ENCODE data around the gene MTMR3. TPM values are rescaled to one million over a fixed set of nuclear protein-coding genes. Genes with fewer than 3 reads are reported as not detected.

The MTMR3 gene
- total and polyA plus RNA-seq, 5 donors = 9.5 to 38.0 (median 30.7) TPM

GRCh38 chr22:29887358-29887757 is 4.4 kb downstream of the MTMR3 start:
- Histone ChIP-seq H3K9me3 (ENCODE audit: control insufficient read depth, low read length) (no peaks in the 10 kb centered on the region), H3K27me3 (ENCODE audit: control insufficient read depth, insufficient read depth) (no peaks in the 10 kb centered on the region), H3K27ac (ENCODE audit: low read length) (no peak overlapping the region), H3K4me1 (ENCODE audit: control insufficient read depth, insufficient read depth, low read length) (peaks cover 3% of the 10 kb centered on the region), H3K4me3 (ENCODE audit: low read length) (no peak overlapping the region)
- ATAC-seq (no peak), DNase-seq (no peak)
- 44% methylated on average over 2 of the region's 2 CpGs for WGBS
- intact Hi-C loops (cut with DNase I) = loop anchor here in 1 of 4 donors (10.0 kb wide), 1 partner anchor 107 kb away; no protein-coding TSS in a partner anchor

DNA sequence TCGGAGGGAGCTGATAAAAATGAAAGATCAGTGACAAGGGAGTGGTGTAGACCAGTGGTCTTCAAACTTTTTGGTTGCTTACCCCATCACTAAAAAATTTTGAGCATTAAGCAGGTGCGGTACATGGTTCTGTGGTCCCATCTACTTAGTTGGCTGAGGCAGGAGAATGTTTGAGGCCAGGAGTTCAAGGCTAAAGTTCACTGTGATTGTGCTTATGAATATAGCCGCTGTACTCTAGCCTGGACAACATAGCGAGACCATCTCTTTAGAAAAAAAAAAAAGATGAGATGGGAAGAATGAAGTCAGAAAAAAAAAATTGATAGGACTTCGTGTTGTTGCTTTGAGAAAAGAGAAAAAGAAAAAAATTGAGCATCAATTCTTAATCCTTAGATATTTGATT is 7.8 kb downstream of the MTMR3 start:
- H3K9me3 ChIP-seq (ENCODE audit: control insufficient read depth, low read length) = no peaks in the 10 kb centered on the region
- H3K27ac ChIP-seq (ENCODE audit: low read length) = no peak overlapping the region
- peaks cover 7% of the 10 kb centered on the region for H3K4me1 ChIP-seq (ENCODE audit: control insufficient read depth, insufficient read depth, low read length)
- ATAC-seq (no peak), DNase-seq (no peak)
- H3K4me3 ChIP-seq (ENCODE audit: low read length) = no peak overlapping the region
- no peaks in the 10 kb centered on the region for H3K27me3 ChIP-seq (ENCODE audit: control insufficient read depth, insufficient read depth)
- WGBS = 93% methylated on average over 5 of the region's 5 CpGs
- intact Hi-C loops (cut with DNase I) = no loop called here

DNA sequence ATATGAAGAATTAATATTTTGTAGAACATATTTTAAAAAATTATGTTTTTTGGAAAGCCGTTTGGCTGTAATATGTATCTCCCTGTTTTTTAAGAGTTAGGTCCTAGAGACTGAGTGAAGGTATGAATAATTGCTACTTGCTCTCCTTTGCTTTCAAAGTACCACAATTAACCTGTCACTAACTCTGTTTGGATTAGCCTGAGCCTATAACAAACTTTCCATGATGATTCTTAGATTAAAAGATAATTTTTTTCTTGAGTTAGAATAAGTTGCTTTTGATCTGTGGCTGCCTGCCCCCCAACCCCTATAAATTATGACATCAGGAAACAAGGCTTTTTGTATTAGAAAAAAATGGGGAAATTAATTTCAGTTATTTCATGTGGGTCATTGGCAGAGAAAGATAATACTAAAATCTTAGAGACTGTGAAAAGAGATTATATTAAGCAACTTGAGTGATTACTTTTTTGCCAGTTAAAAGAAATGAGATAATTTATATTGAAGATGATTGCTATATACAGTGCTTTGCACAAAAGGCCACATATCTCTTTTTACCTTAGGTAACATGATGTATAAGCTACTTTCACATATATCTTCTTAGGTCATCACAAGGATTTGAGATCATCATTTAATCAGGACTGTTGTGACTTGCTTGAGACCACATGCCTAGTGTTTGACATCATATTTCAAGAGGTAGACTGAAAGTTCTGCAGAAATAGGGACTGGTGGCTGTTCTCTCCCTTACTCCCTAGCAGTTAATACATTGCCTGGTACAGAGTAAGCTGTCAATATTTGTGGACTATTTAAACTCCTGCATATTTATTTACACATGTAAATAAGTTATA is 9.6 kb downstream of the MTMR3 start:
- Histone ChIP-seq H3K9me3 (ENCODE audit: control insufficient read depth, low read length) (no peaks in the 10 kb centered on the region), H3K27ac (ENCODE audit: low read length) (no peak overlapping the region), H3K4me3 (ENCODE audit: low read length) (no peak overlapping the region), H3K27me3 (ENCODE audit: control insufficient read depth, insufficient read depth) (no peaks in the 10 kb centered on the region), H3K4me1 (ENCODE audit: control insufficient read depth, insufficient read depth, low read length) (peaks cover 7% of the 10 kb centered on the region)
- DNase-seq (no peak), ATAC-seq (no peak)
- intact Hi-C loops (cut with DNase I) = no loop called here
- WGBS = 77% methylated on average over 1 of the region's 1 CpG

- H3K4me3 ChIP-seq (ENCODE audit: low read length) = no peak overlapping the region
- no peaks in the 10 kb centered on the region for H3K27me3 ChIP-seq (ENCODE audit: control insufficient read depth, insufficient read depth)
- no peak for DNase-seq
- H3K27ac ChIP-seq (ENCODE audit: low read length) = no peak overlapping the region
- WGBS = 96% methylated on average over 1 of the region's 1 CpG
- peaks cover 10% of the 10 kb centered on the region for H3K4me1 ChIP-seq (ENCODE audit: control insufficient read depth, insufficient read depth, low read length)
- ATAC-seq = no peak
- intact Hi-C loops (cut with DNase I) = no loop called here
- H3K9me3 ChIP-seq (ENCODE audit: control insufficient read depth, low read length) = no peaks in the 10 kb centered on the region
Observed at GRCh38 chr22:29901354-29901753, 18.4 kb downstream of the MTMR3 start.

DNA sequence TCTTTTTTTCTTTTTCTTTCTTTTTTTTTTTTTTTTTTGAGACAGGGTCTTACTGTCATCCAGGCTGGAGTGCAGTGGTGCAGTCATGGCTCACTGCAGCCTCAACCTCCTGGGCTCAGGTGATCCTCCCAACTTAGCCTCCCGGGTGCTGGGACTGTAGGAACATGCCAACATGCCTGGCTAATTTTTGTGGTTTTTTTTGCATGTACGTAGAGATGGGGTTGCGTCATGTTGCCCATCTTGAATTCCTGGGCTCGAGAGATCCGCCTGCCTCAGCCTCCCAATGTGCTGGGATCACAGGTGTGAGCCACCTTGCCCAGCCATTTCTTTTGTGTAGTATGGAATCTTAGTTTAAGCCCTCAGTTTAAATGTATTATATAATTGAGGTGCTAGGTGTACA is 20.4 kb downstream of the MTMR3 start:
- H3K4me1 ChIP-seq (ENCODE audit: control insufficient read depth, insufficient read depth, low read length) = peaks cover 9% of the 10 kb centered on the region
- H3K27me3 ChIP-seq (ENCODE audit: control insufficient read depth, insufficient read depth) = no peaks in the 10 kb centered on the region
- no peak overlapping the region for H3K4me3 ChIP-seq (ENCODE audit: low read length)
- intact Hi-C loops (cut with DNase I) = no loop called here
- WGBS = 97% methylated on average over 5 of the region's 5 CpGs
- ATAC-seq (no peak), DNase-seq (no peak)
- no peaks in the 10 kb centered on the region for H3K9me3 ChIP-seq (ENCODE audit: control insufficient read depth, low read length)
- H3K27ac ChIP-seq (ENCODE audit: low read length) = no peak overlapping the region

- Histone ChIP-seq H3K27ac (ENCODE audit: low read length) (no peak overlapping the region), H3K4me3 (ENCODE audit: low read length) (no peak overlapping the region), H3K27me3 (ENCODE audit: control insufficient read depth, insufficient read depth) (no peaks in the 10 kb centered on the region), H3K9me3 (ENCODE audit: control insufficient read depth, low read length) (no peaks in the 10 kb centered on the region), H3K4me1 (ENCODE audit: control insufficient read depth, insufficient read depth, low read length) (peaks cover 9% of the 10 kb centered on the region)
- intact Hi-C loops (cut with DNase I) = no loop called here
- no peak for ATAC-seq
- WGBS = 61% methylated on average over 3 of the region's 3 CpGs
- DNase-seq = no peak
Observed at GRCh38 chr22:29904020-29904419, 21.0 kb downstream of the MTMR3 start.

DNA sequence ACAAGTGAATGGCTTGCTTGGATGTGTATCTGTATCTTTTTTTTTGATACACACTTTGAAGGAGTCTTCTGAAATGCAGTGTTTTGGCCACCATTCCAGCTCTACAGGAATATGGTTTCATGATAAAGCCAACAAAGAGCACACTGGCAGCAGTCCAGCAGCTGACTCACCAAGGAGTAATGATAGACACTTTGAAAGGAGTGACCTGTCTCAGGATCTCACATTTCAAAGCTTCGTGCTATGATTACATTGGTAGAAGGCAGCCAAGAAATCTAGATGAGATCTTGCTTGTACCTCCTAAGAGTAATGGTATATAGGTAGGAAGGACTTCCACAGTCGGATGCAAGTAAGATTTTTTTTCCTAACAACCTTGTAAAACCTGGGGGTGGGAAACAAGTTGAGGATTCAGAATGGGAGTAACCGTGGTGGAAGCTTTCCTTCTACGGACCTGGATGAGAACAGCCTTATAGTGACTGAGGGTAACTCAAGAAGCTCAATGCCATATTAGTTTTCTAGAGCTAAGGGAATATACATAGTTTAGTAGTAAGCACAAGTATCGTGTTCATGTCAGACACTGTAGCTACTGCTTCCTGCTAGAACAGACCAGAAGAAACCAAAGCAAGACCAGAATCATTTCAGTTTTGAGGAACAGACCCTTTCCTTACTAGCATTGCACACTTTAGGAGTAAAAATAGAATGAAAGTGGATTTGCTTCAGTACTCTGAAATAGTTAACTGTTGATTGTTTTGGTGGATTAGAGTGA is 25.0 kb downstream of the MTMR3 start:
- peaks cover 6% of the 10 kb centered on the region for H3K4me1 ChIP-seq (ENCODE audit: control insufficient read depth, insufficient read depth, low read length)
- no peak overlapping the region for H3K27ac ChIP-seq (ENCODE audit: low read length)
- WGBS = 32% methylated on average over 5 of the region's 5 CpGs
- H3K27me3 ChIP-seq (ENCODE audit: control insufficient read depth, insufficient read depth) = no peaks in the 10 kb centered on the region
- intact Hi-C loops (cut with DNase I) = no loop called here
- ATAC-seq = peak; percentile 79 to 91
- H3K9me3 ChIP-seq (ENCODE audit: control insufficient read depth, low read length) = no peaks in the 10 kb centered on the region
- peak; percentile 72 to 92 (median 81) for DNase-seq
- H3K4me3 ChIP-seq (ENCODE audit: low read length) = no peak overlapping the region

- H3K27ac ChIP-seq (ENCODE audit: low read length) = peak overlapping the region; percentile 21
- DNase-seq (no peak), ATAC-seq (no peak)
- 86% methylated on average over 4 of the region's 4 CpGs for WGBS
- no peaks in the 10 kb centered on the region for H3K9me3 ChIP-seq (ENCODE audit: control insufficient read depth, low read length)
- intact Hi-C loops (cut with DNase I) = no loop called here
- peaks cover 6% of the 10 kb centered on the region for H3K4me1 ChIP-seq (ENCODE audit: control insufficient read depth, insufficient read depth, low read length)
- H3K27me3 ChIP-seq (ENCODE audit: control insufficient read depth, insufficient read depth) = no peaks in the 10 kb centered on the region
- no peak overlapping the region for H3K4me3 ChIP-seq (ENCODE audit: low read length)
Observed at GRCh38 chr22:29912141-29912540, 29.2 kb downstream of the MTMR3 start.

GRCh38 chr22:29912605-29913398 is 29.8 kb downstream of the MTMR3 start:
- no peaks in the 10 kb centered on the region for H3K27me3 ChIP-seq (ENCODE audit: control insufficient read depth, insufficient read depth)
- peak overlapping the region; percentile 21 for H3K27ac ChIP-seq (ENCODE audit: low read length)
- peaks cover 7% of the 10 kb centered on the region for H3K4me1 ChIP-seq (ENCODE audit: control insufficient read depth, insufficient read depth, low read length)
- DNase-seq (no peak), ATAC-seq (peak; percentile 37 to 46)
- no peaks in the 10 kb centered on the region for H3K9me3 ChIP-seq (ENCODE audit: control insufficient read depth, low read length)
- H3K4me3 ChIP-seq (ENCODE audit: low read length) = no peak overlapping the region
- WGBS = 60% methylated on average over 5 of the region's 5 CpGs
- intact Hi-C loops (cut with DNase I) = no loop called here

DNA sequence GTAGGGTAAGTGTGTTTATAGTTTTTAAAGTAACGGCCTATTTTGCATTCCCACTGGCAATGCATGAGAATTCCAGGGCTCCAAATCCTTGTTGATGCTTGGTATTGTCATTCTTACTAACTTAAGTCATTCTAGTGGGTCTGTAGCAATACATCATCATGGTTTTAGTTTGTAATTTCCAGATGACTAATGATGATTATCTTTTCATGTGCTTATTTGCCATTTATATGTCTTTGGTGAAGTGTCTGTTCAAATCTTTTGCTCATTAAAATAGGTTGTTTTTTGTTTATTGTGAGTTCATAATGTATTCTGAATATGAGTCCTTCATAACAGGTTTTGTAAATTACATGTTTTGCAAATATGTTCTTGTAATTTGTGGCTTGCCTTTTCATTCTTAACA is 31.2 kb downstream of the MTMR3 start:
- Histone ChIP-seq H3K4me1 (ENCODE audit: control insufficient read depth, insufficient read depth, low read length) (peaks cover 4% of the 10 kb centered on the region), H3K27ac (ENCODE audit: low read length) (no peak overlapping the region), H3K4me3 (ENCODE audit: low read length) (no peak overlapping the region), H3K9me3 (ENCODE audit: control insufficient read depth, low read length) (no peaks in the 10 kb centered on the region), H3K27me3 (ENCODE audit: control insufficient read depth, insufficient read depth) (no peaks in the 10 kb centered on the region)
- 55% methylated on average over 1 of the region's 1 CpG for WGBS
- intact Hi-C loops (cut with DNase I) = no loop called here
- no peak for ATAC-seq
- no peak for DNase-seq
